Activated T-cell treated with anti-CD3 and anti-CD28 coated beads, Interleukin-2, amount 50 U/mL, for 1 hour (primary cell): ENCODE measurements around the gene RNF144B.
"Not testable (repeated sequence)": the region's sequence is repeated elsewhere in the genome, so short reads cannot be mapped to it uniquely, and the experiment has no call there.

ENCODE experiments used
- DNase-seq: peaks from one replicate; pipeline ENCODE4 v3.0.0-alpha.2; 2020

The RNF144B gene

GRCh38 chr6:18380158-18380836 is 6.9 kb upstream of the RNF144B start:
- DNase-seq = no peak

DNA sequence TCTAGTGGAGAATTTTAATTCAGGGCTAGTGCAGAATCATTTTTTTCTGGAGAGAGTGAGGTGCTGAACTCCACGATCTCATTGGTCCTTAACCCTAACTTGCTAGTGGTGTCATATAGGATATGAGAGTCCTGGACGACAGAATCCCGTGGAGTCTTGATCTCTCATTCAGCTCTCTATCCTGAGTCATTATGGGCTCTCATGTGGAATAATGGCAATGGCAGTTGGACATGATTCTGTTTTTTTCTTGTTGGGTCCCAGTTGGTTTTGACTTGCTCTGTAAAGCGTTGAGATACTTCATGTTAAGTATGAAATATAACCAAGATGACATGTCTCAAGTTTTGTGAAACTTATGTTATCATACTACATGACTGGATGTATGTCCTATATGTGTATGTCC is 6.3 kb upstream of the RNF144B start:
- no peak for DNase-seq

GRCh38 chr6:18383441-18383840 is 3.7 kb upstream of the RNF144B start:
- DNase-seq = no peak

- no peak for DNase-seq
Observed at GRCh38 chr6:18384621-18385020, 2.5 kb upstream of the RNF144B start.

GRCh38 chr6:18386298-18386976 is 713 bp upstream of the RNF144B start:
- no peak for DNase-seq

GRCh38 chr6:18388271-18388670 is 1.1 kb downstream of the RNF144B start:
- no peak for DNase-seq

GRCh38 chr6:18388942-18389341 is 1.8 kb downstream of the RNF144B start:
- no peak for DNase-seq

- DNase-seq = no peak
Observed at GRCh38 chr6:18389479-18389878, 2.3 kb downstream of the RNF144B start.

DNA sequence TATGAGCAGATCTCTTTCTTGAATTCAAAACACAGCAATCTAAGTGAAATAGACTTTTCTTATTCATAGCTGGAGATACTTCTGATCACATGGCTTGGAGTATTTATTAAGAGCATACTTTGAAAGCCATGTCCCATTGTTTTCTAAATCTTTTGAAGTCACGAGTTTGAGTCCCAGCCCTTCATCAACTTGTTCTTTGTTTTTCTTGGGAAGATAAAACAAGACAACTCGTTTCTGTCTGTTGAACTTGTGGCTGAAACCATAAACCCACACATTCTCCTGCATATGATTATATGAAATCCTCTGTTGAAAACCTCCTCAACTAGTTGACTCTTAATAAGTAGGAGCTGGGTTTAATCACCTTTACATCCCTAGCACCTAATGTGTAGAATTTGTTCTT is 3.3 kb downstream of the RNF144B start:
- DNase-seq = no peak

DNA sequence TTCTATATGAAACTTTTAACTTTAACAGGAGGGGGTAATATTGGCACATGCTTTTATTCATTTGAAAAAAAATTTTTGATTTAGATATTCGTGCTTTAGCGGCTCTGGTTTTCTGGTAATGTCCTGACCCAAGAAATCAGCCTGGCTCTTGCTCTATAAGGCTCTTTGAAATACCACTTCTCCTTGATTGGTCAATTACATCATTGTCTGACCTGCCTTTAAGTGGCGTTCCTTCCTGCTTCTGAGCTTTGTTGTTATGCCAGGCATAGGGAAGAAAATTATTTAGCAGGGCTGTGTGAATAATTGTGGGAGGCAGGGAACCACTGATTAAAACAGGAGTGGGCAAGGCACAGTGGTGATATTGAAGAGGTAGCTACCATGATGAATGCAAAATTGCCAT is 3.9 kb downstream of the RNF144B start:
- no peak for DNase-seq

GRCh38 chr6:18392346-18392877 is 5.3 kb downstream of the RNF144B start:
- DNase-seq = no peak

- no peak for DNase-seq
Observed at GRCh38 chr6:18393698-18394097, 6.5 kb downstream of the RNF144B start.

- DNase-seq = no peak
Observed at GRCh38 chr6:18395177-18395855, 8.2 kb downstream of the RNF144B start.

DNA sequence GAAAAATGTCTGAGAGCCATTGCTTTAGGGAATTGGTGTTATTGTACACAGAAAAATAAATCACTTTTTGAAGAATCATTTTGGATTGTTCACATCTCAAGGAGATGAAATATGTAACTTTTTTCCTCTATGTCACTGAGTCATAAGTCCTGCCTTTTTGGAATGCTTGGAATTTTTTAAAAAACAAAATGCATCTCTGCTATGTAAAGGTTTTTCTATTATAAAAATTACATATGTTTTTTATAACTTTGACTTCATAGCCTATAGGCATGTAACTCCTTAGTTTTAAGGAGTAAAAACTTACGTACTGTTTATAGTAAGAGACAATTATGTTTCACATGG is 8.7 kb downstream of the RNF144B start:
- no peak for DNase-seq

GRCh38 chr6:18397701-18398100 is 10.6 kb downstream of the RNF144B start:
- DNase-seq = no peak

- DNase-seq = not testable (repeated sequence)
Observed at GRCh38 chr6:18398225-18398624, 11.1 kb downstream of the RNF144B start.

DNA sequence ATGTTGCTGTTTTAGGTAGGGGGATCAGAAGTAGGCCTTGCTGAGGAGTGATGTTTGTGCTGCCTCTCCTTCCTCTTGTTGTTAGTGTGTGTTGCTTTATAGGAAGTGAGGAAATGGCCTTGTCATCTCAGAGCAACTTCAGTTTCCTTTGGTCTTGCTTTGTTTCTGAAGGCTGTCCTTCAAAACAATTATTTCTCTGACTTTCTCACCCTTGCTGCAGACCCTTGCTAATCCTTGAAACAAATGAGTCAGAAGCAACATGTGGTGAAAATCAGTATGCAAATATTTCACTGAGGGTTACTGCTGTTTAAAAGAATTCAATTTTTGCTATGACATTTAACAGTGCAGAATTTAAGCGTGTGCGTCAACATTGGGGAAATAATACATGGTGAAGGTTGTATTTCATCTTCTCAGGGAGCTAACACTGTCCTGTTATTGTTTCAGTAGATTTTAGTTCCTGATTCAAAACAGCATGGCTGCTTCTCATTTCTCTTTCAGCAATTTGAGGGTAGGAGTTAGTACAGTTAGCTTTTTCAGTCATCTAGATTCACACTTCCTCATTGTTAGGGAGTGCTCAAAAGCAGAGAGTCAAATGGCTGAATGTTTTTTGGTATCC is 13.8 kb downstream of the RNF144B start:
- no peak for DNase-seq

- DNase-seq = not testable (repeated sequence)
Observed at GRCh38 chr6:18404965-18405364, 17.8 kb downstream of the RNF144B start.

DNA sequence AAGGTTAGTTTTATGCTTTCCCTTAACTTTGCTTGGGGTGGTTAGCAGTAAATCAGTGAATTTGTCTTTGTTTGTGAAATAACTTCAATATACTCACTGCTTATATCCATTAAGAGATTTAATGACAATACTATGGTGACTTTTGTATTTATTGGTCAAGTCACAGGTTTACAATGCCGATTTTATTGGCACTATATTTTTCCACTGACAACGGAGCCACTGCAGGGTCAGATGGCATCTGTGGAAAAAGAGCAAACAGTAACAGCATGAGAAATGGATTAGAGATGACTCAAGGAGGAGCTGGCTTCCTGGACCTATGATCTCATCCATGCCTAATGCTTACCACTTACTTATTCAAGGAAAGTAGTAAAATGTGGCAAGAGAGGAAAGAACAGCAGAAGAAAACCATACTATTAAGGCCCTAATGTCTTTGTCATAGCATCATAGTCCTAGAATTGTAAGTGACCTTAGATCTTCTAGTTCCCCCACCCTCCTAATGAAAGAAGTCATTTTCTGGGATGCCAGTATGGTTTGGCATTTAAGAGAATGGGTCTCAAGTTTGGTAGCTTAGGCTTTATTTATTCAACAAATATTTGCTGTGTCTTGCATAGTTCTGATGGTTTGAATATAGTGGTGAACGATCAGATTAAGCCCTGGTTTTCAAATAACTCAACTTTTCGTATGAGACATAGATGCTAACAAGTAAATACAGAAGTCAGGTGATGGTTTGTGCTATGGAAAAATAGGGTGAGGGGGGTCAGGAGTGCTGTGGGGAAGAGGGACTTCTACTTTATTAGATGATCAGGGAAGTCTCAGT is 18.5 kb downstream of the RNF144B start:
- no peak for DNase-seq

DNA sequence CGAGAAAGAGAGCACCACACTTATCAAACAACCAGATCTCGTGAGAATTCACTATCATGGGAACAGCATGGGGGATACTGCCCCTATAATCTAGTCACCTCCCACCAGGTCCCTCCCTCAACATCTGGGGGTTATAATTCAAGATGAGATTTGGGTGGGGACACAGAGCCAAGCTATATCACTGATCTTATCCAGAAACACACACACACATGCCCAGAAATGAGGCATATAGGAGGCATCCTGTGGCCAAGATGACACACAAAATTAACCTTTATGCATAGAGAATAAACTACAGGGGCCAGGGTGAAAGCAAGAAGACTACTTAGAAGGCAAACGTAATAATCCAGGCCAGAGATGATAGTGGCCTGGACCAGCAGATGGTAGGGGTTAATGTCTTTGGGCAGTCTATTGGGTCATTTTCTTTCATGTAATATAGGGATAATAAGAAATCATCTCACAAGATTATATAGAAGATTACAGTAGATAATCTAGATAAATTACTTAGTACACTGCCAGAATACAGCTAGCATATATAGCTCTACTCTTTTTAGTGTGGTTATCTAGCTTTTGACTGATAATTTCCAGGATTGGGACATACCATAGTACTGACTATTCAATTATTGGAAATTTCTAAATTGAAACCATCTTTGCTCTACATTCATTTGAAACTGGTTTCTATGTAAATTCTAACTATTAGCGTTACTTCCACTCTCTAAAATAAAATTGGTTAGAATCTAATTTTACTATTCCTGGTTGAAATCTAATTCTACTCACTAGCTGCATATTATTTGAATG is 20.0 kb downstream of the RNF144B start:
- DNase-seq = no peak

DNA sequence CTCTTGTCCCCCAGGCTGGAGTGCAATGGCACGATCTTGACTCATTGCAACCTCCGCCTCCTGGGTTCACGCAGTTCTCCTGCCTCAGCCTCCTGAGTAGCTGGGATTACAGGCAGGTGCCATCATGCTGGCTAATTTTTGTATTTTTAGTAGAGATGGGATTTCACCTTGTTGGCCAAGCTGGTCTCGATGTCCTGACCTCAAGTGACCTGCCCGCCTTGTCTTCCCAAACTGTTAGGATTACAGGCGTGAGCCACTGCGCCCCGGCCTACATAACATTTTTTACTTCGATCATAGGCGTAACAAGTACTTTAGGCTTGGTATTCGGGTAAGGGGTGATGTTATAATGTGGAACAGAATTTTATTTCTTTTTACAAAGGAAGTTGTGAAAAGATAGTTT is 22.5 kb downstream of the RNF144B start:
- DNase-seq = not testable (repeated sequence)

GRCh38 chr6:18410412-18410811 is 23.3 kb downstream of the RNF144B start:
- DNase-seq = no peak
